Left ventricle myocardium inferior (tissue), 1 donor: ENCODE measurements around the gene GTF3C5. TPM values are rescaled to one million over a fixed set of nuclear protein-coding genes. Genes with fewer than 3 reads are reported as not detected.
"Not testable (repeated sequence)": the region's sequence is repeated elsewhere in the genome, so short reads cannot be mapped to it uniquely, and the experiment has no call there.

Source experiments
- DNase-seq: peaks from one replicate; pipeline ENCODE4 v3.0.0-alpha.2; 2020
- H3K27ac ChIP-seq: fragments of 200-600 bp; replicated peaks from 2 replicates; pipeline ENCODE4 v1.8.0; 2021
- H3K27me3 ChIP-seq: fragments of 200-600 bp; 2 replicates; pipeline ENCODE4 v1.8.0; 2021; ENCODE audit warnings: low read depth
- H3K36me3 ChIP-seq: fragments of 200-600 bp; 2 replicates; pipeline ENCODE4 v1.8.0; 2021
- H3K4me1 ChIP-seq: fragments of 200-600 bp; 2 replicates; pipeline ENCODE4 v1.8.0; 2021
- H3K4me3 ChIP-seq: fragments of 200-600 bp; 2 replicates; pipeline ENCODE4 v1.8.0; 2021; ENCODE audit warnings: mild to moderate bottlenecking, moderate library complexity
- H3K9me3 ChIP-seq: fragments of 200-600 bp; replicated peaks from 2 replicates; pipeline ENCODE4 v1.8.0; 2021
- intact Hi-C: fragments of 100-400 bp; cut with micrococcal nuclease; formaldehyde crosslinking; loops from one replicate; pipeline ENCODE4 v1.11.0; 2022
- total RNA-seq: library from RNA; stranded (reverse); fragmentation: NEBNext Ultra II Directional; extraction: Animal tissue kit (Norgen Biotek cat#: 25700); gene quantifications from one replicate; pipeline ENCODE4 v1.2.1, GENCODE V29; 2021
- TF ChIP-seq, protein P1 (sequence below): fragments of 200-600 bp; IDR thresholded peaks from 2 replicates; pipeline ENCODE4 v1.8.0; 2021; ENCODE audit warnings: antibody characterized with exemption, mild to moderate bottlenecking, borderline replicate concordance
- donor health status: DM: no; HTN: yes; CAD: no; lungs with severe emphysema.

The GTF3C5 gene
- total RNA-seq, 1 donor from 2014 or later = 36.0 TPM

DNA sequence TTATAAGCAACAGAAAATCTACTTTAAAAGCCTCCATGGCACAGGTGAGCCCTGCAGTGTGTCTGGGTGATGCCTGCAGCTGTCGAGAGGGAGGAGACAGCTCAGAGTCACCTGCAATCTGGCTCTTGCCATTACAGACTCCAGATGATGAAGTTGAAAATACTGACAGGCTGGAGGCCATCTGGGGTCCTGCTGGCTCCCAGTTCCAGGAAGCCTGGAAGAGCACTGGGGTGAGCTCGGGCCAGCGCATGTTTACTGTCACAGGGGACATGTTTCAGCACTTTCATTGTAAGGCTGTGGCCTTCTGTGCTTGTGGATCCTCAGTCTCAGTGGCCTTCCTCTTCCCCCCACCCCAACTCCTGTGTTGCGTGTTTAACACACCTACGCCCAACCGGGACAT lies 59.4 kb downstream of the GTF3C5 start:
- peaks cover 19% of the 10 kb centered on the region for H3K4me1 ChIP-seq
- no peak for DNase-seq
- peak overlapping the region; percentile 33 for H3K27ac ChIP-seq
- no peaks in the 10 kb centered on the region for H3K27me3 ChIP-seq
- H3K9me3 ChIP-seq = peaks cover 7% of the 10 kb centered on the region
- no peaks in the 10 kb centered on the region for H3K36me3 ChIP-seq
- intact Hi-C loops = no loop called here
- TF ChIP-seq, protein P1, sequence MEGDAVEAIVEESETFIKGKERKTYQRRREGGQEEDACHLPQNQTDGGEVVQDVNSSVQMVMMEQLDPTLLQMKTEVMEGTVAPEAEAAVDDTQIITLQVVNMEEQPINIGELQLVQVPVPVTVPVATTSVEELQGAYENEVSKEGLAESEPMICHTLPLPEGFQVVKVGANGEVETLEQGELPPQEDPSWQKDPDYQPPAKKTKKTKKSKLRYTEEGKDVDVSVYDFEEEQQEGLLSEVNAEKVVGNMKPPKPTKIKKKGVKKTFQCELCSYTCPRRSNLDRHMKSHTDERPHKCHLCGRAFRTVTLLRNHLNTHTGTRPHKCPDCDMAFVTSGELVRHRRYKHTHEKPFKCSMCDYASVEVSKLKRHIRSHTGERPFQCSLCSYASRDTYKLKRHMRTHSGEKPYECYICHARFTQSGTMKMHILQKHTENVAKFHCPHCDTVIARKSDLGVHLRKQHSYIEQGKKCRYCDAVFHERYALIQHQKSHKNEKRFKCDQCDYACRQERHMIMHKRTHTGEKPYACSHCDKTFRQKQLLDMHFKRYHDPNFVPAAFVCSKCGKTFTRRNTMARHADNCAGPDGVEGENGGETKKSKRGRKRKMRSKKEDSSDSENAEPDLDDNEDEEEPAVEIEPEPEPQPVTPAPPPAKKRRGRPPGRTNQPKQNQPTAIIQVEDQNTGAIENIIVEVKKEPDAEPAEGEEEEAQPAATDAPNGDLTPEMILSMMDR = no peak
- no peak overlapping the region for H3K4me3 ChIP-seq

DNA sequence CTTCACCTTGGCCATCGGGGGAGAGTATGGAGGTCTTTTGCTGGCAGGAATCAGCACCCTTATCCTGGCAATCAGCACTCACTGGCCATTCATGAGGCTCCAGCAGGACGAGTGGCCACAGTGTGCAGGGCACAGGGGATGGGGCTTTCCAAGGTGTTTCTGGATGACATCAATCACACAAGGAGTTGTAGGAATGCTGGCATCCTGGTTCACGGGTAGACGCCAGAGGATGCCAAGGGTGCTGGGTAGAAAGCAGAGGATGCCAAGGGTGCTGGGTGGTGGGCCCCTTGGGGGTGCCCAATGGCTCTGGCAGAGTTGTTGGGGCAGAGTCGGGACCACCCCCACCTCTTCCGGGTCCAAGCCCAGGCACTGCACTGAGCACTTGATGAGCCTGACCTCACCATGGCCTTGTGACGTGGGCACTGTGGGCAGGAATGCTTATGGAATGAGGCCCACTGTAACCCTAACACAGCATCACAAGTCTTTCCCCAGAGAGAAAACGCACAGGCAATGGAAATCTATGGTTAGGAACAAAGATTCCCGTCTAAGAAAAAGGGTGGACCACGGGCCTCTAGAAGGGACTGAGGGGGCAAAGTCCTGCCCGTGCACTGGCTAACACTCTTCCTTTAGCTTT lies 60.1 kb downstream of the GTF3C5 start:
- H3K9me3 ChIP-seq = peaks cover 14% of the 10 kb centered on the region
- H3K4me3 ChIP-seq = no peak overlapping the region
- DNase-seq = no peak
- intact Hi-C loops = no loop called here
- H3K27me3 ChIP-seq = no peaks in the 10 kb centered on the region
- H3K4me1 ChIP-seq = peaks cover 19% of the 10 kb centered on the region
- TF ChIP-seq, protein P1 = no peak
- H3K27ac ChIP-seq = peak overlapping the region; percentile 33
- peaks cover 5% of the 10 kb centered on the region for H3K36me3 ChIP-seq

DNA sequence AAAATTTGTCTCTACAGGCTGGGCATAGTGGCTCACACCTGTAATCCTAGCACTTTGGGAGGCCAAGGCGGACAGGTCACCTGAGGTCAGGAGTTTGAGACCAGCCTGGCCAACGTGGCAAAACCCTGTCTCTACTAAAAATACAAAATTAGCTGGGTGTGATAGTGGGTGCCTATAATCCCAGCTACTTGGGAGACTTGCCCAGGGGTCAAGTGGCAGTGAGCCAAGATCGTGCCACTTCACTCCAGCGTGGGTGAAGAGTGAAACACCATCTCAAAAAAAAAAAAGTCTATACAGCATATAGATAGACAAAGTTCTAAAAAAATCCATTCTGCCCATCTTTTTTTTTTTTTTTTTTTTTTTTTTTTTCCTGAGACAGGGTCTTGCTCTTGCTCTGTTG lies 63.6 kb downstream of the GTF3C5 start:
- Histone ChIP-seq H3K36me3 (peaks cover 39% of the 10 kb centered on the region), H3K4me1 (peaks cover 17% of the 10 kb centered on the region), H3K9me3 (peaks cover 30% of the 10 kb centered on the region)
- intact Hi-C loops, H3K4me3 ChIP-seq, H3K27ac ChIP-seq, DNase-seq, H3K27me3 ChIP-seq: not testable (repeated sequence)

DNA sequence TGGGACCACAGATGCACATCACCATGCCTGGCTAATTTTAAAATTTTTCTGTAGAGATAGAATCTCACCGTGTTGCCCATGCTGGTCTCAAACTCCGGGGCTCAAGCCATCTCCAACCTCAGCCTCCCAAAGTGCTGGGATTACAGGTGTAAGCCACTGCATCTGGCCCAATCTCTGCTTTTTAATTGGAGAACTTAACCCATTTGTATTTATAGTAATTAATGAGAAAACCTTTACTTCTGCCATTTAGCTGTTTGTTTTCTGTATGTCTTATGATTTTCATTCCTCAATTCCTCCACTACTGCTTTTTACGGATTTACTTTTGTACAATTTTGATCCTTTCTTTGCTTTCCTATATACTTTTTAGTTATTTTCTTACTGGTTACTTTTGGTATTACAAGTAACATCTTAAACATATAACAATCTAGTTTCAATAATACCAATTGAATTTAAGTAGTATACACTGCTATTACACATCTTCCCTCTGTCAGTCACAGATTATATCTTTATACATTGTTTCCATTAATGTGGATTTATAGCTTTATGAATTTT lies 64.1 kb downstream of the GTF3C5 start:
- peaks cover 44% of the 10 kb centered on the region for H3K36me3 ChIP-seq
- peaks cover 14% of the 10 kb centered on the region for H3K4me1 ChIP-seq
- H3K4me3 ChIP-seq = no peak overlapping the region
- DNase-seq = no peak
- TF ChIP-seq, protein P1 = no peak
- no peak overlapping the region for H3K27ac ChIP-seq
- intact Hi-C loops = no loop called here
- H3K9me3 ChIP-seq = peaks cover 30% of the 10 kb centered on the region
- no peaks in the 10 kb centered on the region for H3K27me3 ChIP-seq

DNA sequence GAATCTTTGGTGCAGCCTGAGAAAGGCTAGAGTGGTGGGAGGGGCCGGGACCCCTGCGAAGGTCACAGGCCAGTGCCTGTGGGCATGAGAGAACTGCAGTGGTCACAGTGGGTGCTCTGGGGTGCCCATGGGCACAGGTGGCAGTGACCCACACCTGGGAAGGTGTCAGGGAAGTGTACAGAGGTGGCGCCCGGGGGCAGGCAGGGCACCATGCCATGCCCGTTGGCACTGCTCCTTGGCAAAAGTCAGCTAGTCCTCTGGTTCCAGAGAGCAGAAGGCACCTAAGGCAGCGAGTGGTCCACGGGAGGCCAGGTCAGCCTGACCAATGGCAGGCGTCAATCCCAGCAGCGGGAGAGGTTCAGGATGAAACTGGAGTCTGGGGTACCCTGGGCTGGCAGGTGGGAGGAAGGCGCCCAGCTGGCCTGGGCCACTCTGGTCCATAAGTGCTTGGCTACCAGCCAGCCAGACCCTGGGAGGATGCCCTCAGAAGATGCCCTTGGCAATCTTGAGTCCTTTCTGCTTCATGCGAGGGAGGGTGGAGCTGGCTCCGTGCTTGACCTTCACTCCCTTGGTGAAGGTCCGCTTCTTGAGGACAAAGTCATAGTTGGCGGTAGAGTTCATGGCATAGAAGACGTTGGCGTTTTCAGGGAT lies 67.4 kb downstream of the GTF3C5 start:
- intact Hi-C loops = no loop called here

More for the DNA sequence above, 67.4 kb downstream of the GTF3C5 start:
- TF ChIP-seq, protein P1 = no peak
- no peak overlapping the region for H3K4me3 ChIP-seq
- no peak for DNase-seq
- H3K36me3 ChIP-seq = peaks cover 76% of the 10 kb centered on the region
- peaks cover 30% of the 10 kb centered on the region for H3K9me3 ChIP-seq
- no peaks in the 10 kb centered on the region for H3K27me3 ChIP-seq
- H3K27ac ChIP-seq = no peak overlapping the region
- H3K4me1 ChIP-seq = peaks cover 9% of the 10 kb centered on the region
